ENCODE measurements around the gene GK.
"Not testable (repeated sequence)": the region's sequence is repeated elsewhere in the genome, so short reads cannot be mapped to it uniquely, and the experiment has no call there.

GK gene

DNA sequence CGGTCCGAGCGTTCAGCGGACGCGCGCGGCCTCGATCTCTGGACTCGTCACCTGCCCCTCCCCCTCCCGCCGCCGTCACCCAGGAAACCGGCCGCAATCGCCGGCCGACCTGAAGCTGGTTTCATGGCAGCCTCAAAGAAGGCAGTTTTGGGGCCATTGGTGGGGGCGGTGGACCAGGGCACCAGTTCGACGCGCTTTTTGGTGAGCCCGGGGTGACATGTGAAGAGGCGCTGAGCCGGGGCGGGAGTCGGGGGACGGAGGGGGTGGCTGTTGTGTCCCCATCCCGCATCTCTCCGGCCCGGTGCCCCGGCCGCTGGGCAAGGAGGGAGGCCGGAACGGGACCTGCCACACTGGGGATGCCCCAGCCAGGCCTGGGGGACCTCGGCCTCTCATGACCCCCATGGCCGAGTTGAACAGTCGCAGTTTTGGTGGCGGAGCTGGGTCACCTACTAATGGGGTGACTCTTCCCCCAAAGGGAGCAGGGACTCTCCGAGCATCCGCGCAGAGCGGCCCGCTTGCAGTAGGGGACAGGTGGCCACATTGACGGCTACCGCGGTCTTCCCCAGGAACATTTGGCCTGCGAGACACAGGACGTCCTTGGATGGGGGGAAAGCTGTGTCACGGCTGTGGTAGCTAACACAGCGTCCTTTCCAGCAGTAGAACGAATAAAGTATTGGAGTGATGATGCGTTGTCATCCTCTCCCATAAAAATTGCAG lies at the start of gene GK:
GK (plus strand) TSS at position 9 of the 717 bp plus-strand sequence; CDS start at position 124, 115 bp downstream.
- peak within 1 kb of the TSS; percentile 83 for H3K4me3 Mint-ChIP-seq
- DNase-seq, result peak; percentile 36
- H3K9me3 Mint-ChIP-seq, result no peaks in the 10 kb centered on the region
- H3K36me3 Mint-ChIP-seq, result peaks cover 2% of the 10 kb centered on the region
- H3K27ac Mint-ChIP-seq, result peak within 1 kb of the TSS; percentile 97
- no peaks in the 10 kb centered on the region for H3K27me3 Mint-ChIP-seq
- CTCF ChIA-PET, result no interaction called here
- H3K4me1 Mint-ChIP-seq, result peaks cover 59% of the 10 kb centered on the region

DNA sequence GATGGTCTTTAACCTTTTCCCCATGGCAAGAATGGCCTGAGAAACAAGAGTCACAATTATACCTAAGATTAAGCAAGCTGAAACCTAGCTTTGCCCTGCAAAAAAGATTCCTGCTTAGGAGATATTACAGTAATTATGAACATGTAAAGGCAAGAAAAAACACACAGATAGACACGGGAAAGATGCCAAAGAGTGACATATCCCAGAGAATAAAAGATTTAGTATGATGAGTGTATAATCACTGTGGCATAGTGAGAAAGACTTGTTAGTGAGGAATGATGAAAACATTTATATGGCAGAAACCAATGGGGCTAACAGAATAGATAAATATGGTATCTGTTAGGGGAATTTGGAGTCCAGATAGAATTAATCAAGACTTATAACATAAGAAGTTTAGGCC lies 46.1 kb upstream of the GK start:
- H3K27ac Mint-ChIP-seq, result no peak overlapping the region
- no peaks in the 10 kb centered on the region for H3K9me3 Mint-ChIP-seq
- H3K4me3 Mint-ChIP-seq, result no peak overlapping the region
- CTCF ChIA-PET, result no interaction called here
- no peak for DNase-seq
- H3K4me1 Mint-ChIP-seq, result no peaks in the 10 kb centered on the region
- no peaks in the 10 kb centered on the region for H3K36me3 Mint-ChIP-seq
- H3K27me3 Mint-ChIP-seq, result no peaks in the 10 kb centered on the region

- DNase-seq, result no peak
- Mint-ChIP-seq H3K27ac (no peak overlapping the region), H3K4me3 (no peak overlapping the region), H3K36me3 (no peaks in the 10 kb centered on the region), H3K9me3 (no peaks in the 10 kb centered on the region), H3K27me3 (no peaks in the 10 kb centered on the region), H3K4me1 (no peaks in the 10 kb centered on the region)
- CTCF ChIA-PET, result no interaction called here
These were observed 43.2 kb upstream of the GK start for GRCh38 chrX:30610026-30610425.

- Mint-ChIP-seq H3K4me1 (no peaks in the 10 kb centered on the region), H3K9me3 (peaks cover 3% of the 10 kb centered on the region), H3K27me3 (no peaks in the 10 kb centered on the region), H3K27ac (no peak overlapping the region), H3K36me3 (no peaks in the 10 kb centered on the region), H3K4me3 (no peak overlapping the region)
- DNase-seq, result no peak
- CTCF ChIA-PET, result no interaction called here
These were observed 41.0 kb upstream of the GK start for GRCh38 chrX:30612250-30612655.

GRCh38 chrX:30613721-30614120 lies 39.5 kb upstream of the GK start:
- no peak overlapping the region for H3K4me3 Mint-ChIP-seq
- no peak for DNase-seq
- CTCF ChIA-PET, result no interaction called here
- peaks cover 3% of the 10 kb centered on the region for H3K9me3 Mint-ChIP-seq
- H3K36me3 Mint-ChIP-seq, result no peaks in the 10 kb centered on the region
- H3K4me1 Mint-ChIP-seq, result no peaks in the 10 kb centered on the region
- H3K27me3 Mint-ChIP-seq, result no peaks in the 10 kb centered on the region
- no peak overlapping the region for H3K27ac Mint-ChIP-seq

DNA sequence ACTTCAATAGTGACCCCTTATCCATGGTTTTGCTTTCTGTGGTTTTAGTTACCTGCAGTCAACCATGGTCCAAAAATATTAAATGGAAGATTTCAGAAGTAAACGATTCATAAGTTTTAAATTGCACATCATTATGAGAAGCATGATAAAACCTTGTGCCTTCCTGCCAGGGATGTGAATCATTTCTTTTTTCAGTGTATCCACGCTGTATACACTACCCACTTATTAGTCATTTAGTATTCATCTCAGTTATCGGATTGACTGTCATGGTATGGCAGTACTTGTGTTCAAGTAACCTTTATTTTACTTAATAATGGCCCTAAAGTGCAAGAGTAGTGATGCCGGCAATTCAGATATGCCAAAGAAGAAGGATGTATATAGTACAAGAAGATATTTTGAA lies 38.0 kb upstream of the GK start:
- H3K27me3 Mint-ChIP-seq, result no peaks in the 10 kb centered on the region
- CTCF ChIA-PET, result no interaction called here
- H3K9me3 Mint-ChIP-seq, result peaks cover 3% of the 10 kb centered on the region
- H3K4me3 Mint-ChIP-seq, result no peak overlapping the region
- DNase-seq, result no peak
- H3K36me3 Mint-ChIP-seq, result no peaks in the 10 kb centered on the region
- H3K27ac Mint-ChIP-seq, result no peak overlapping the region
- no peaks in the 10 kb centered on the region for H3K4me1 Mint-ChIP-seq

DNA sequence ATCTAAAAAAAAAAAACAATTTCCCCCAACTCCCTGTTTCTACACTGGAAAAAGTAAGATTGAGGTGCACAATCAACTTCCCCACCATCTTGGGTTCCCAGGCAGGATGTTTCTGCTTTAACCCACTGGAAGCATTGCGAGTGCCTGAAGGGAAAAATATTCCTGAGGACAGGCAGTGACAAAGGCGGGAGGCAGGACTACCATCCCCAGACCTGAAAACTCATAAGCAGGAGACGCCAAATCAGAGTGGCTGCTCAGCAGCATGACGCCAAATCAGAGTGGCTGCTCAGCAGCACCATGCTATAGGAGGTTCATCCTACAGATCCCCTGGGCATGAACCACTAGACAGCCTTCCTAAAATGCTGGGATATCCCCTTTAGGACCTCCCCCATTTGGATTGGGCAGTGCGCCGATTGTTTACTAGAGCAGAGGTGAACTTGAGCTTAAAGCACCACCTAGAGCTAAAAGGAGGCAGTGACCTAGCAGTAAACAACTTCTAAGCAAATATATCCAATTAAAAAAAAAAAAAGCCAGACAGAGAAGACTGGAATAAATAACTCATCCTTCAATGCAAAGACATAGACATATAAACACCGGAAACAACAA lies 35.0 kb upstream of the GK start:
- Mint-ChIP-seq H3K4me3 (no peak overlapping the region), H3K4me1 (no peaks in the 10 kb centered on the region), H3K9me3 (peaks cover 9% of the 10 kb centered on the region), H3K27me3 (no peaks in the 10 kb centered on the region), H3K27ac (no peak overlapping the region), H3K36me3 (no peaks in the 10 kb centered on the region)
- CTCF ChIA-PET, result interaction anchor here (0.6 kb wide), 1 partner anchor 345 kb away, joined by 3 read pairs; no protein-coding TSS in a partner anchor
- DNase-seq, result no peak

- H3K9me3 Mint-ChIP-seq, result peaks cover 12% of the 10 kb centered on the region
These were observed 33.1 kb upstream of the GK start for GRCh38 chrX:30620125-30620524.

GRCh38 chrX:30620980-30621618 lies 32.1 kb upstream of the GK start:
- H3K4me3 Mint-ChIP-seq, result no peak overlapping the region
- H3K36me3 Mint-ChIP-seq, result no peaks in the 10 kb centered on the region
- DNase-seq, result no peak
- no peak overlapping the region for H3K27ac Mint-ChIP-seq
- H3K4me1 Mint-ChIP-seq, result no peaks in the 10 kb centered on the region
- no peaks in the 10 kb centered on the region for H3K27me3 Mint-ChIP-seq
- H3K9me3 Mint-ChIP-seq, result peaks cover 12% of the 10 kb centered on the region
- CTCF ChIA-PET, result no interaction called here

More at GRCh38 chrX:30620125-30620524, 33.1 kb upstream of the GK start:
- H3K4me3 Mint-ChIP-seq, result no peak overlapping the region
- H3K27ac Mint-ChIP-seq, result no peak overlapping the region
- no peaks in the 10 kb centered on the region for H3K27me3 Mint-ChIP-seq
- no peaks in the 10 kb centered on the region for H3K4me1 Mint-ChIP-seq
- no peaks in the 10 kb centered on the region for H3K36me3 Mint-ChIP-seq
- DNase-seq, result no peak
- CTCF ChIA-PET, result no interaction called here

- H3K4me3 Mint-ChIP-seq, result no peak overlapping the region
- peaks cover 8% of the 10 kb centered on the region for H3K9me3 Mint-ChIP-seq
- no peaks in the 10 kb centered on the region for H3K36me3 Mint-ChIP-seq
- CTCF ChIA-PET, result no interaction called here
- no peaks in the 10 kb centered on the region for H3K4me1 Mint-ChIP-seq
- H3K27me3 Mint-ChIP-seq, result no peaks in the 10 kb centered on the region
- H3K27ac Mint-ChIP-seq, result no peak overlapping the region
- DNase-seq, result no peak
These were observed 30.9 kb upstream of the GK start for GRCh38 chrX:30622361-30622760.

- CTCF ChIA-PET, result no interaction called here
- H3K9me3 Mint-ChIP-seq, result peaks cover 8% of the 10 kb centered on the region
- H3K4me1 Mint-ChIP-seq, result no peaks in the 10 kb centered on the region
- no peak overlapping the region for H3K27ac Mint-ChIP-seq
- no peak for DNase-seq
- no peaks in the 10 kb centered on the region for H3K27me3 Mint-ChIP-seq
- H3K4me3 Mint-ChIP-seq, result no peak overlapping the region
- H3K36me3 Mint-ChIP-seq, result no peaks in the 10 kb centered on the region
These were observed 26.8 kb upstream of the GK start for GRCh38 chrX:30626402-30626801.

DNA sequence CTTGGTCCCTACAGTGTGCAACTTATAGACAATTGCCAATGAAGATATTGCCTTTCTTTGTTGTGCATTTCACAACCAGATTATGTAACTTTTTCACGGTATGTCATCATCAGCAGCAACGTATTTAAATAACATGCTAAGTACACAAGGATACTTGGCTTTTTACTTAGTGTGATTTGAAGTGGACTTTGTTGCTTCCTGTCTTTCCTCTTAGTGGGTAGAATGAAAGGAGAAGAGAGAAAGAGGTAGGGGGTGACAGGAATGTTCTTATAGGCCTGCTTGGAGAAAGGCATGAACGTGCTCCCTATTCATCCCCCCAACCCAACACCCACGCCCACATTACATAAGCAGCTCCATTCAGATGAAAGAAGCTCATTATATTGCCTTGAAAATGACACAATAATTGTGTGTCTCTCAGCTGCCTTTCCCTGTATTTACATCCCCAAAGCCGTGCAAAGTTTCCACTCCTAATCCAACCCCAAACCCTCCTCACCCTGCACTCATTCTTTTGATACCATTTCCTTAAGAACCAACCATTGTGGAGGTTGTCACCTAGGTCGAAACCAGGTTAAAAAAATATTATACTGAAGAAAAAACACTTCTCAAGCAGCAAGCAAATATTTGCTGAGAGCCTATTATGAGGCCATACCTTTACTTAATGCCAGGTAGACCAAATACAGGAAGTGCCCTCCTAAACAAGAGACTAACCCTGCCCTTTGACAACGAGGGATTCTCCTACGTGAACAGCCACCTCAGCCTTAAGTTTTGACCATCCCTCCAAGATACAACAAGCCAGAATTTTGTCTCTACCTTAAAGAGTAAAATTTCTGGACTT lies 25.2 kb upstream of the GK start:
- Mint-ChIP-seq H3K9me3 (peaks cover 3% of the 10 kb centered on the region), H3K27ac (no peak overlapping the region), H3K4me3 (no peak overlapping the region), H3K36me3 (no peaks in the 10 kb centered on the region), H3K4me1 (no peaks in the 10 kb centered on the region), H3K27me3 (no peaks in the 10 kb centered on the region)
- CTCF ChIA-PET, result interaction anchor here (0.5 kb wide), 1 partner anchor 57 kb away, joined by 3 read pairs; no protein-coding TSS in a partner anchor
- no peak for DNase-seq

DNA sequence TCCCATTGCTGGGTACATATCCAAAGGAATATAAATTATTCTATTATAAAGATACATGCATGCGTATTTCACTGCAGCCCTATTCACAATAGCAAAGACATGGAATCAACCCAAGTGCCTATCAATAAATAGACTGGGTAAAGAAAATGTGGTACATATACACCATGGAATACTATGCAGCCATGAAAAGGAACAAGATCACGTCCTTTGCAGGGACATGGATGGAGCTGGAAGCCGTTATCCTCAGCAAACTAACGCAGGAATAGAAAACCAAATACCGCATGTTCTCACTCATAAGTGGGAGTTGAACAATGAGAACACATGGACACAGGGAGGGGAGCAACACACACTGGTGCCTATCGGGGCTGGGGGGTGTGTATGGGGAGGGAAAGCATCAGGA lies 19.2 kb upstream of the GK start:
- not testable (repeated sequence) for DNase-seq, H3K4me3 Mint-ChIP-seq, H3K9me3 Mint-ChIP-seq, H3K4me1 Mint-ChIP-seq, H3K27ac Mint-ChIP-seq, H3K36me3 Mint-ChIP-seq, H3K27me3 Mint-ChIP-seq
- CTCF ChIA-PET, result interaction anchor here (1.0 to 1.7 kb wide), 5 partner anchors 57 to 405 kb away, joined by 3 to 7 read pairs (median 3); no protein-coding TSS in a partner anchor

- no peaks in the 10 kb centered on the region for H3K27me3 Mint-ChIP-seq
- H3K36me3 Mint-ChIP-seq, result no peaks in the 10 kb centered on the region
- no peaks in the 10 kb centered on the region for H3K4me1 Mint-ChIP-seq
- CTCF ChIA-PET, result interaction anchor here (0.7 to 1.7 kb wide), 9 partner anchors 21 to 252 kb away, joined by 3 to 7 read pairs (median 3); no protein-coding TSS in a partner anchor
- no peak overlapping the region for H3K27ac Mint-ChIP-seq
- no peak overlapping the region for H3K4me3 Mint-ChIP-seq
- peak; percentile 26 for DNase-seq
- H3K9me3 Mint-ChIP-seq, result no peaks in the 10 kb centered on the region
These were observed 17.6 kb upstream of the GK start for GRCh38 chrX:30635630-30636029.
